ENCODE results near the gene TNIK.

Gene TNIK

GRCh38 chr3:171165499-171165921 is 294.7 kb downstream of the TNIK start:
- no peak for DNase-seq (ENCODE audit: low spot score)

- no peak for DNase-seq (ENCODE audit: low spot score)
These were observed 296.1 kb downstream of the TNIK start for GRCh38 chr3:171164067-171164465.

- DNase-seq (ENCODE audit: low spot score) = no peak
These were observed 296.8 kb downstream of the TNIK start for GRCh38 chr3:171163101-171164066.

- DNase-seq (ENCODE audit: low spot score) = no peak
These were observed 299.9 kb downstream of the TNIK start for GRCh38 chr3:171160325-171160724.

GRCh38 chr3:171159822-171160157 is 300.4 kb downstream of the TNIK start:
- no peak for DNase-seq (ENCODE audit: low spot score)

- DNase-seq (ENCODE audit: low spot score) = no peak
These were observed 301.0 kb downstream of the TNIK start for GRCh38 chr3:171159024-171159821.

- no peak for DNase-seq (ENCODE audit: low spot score)
These were observed 302.2 kb downstream of the TNIK start for GRCh38 chr3:171157980-171158379.

GRCh38 chr3:171157286-171157685 is 302.9 kb downstream of the TNIK start:
- no peak for DNase-seq (ENCODE audit: low spot score)

- DNase-seq (ENCODE audit: low spot score) = no peak
These were observed 303.7 kb downstream of the TNIK start for GRCh38 chr3:171156401-171157010.

GRCh38 chr3:171155122-171155700 is 305.0 kb downstream of the TNIK start:
- no peak for DNase-seq (ENCODE audit: low spot score)

- DNase-seq (ENCODE audit: low spot score) = no peak
These were observed 309.3 kb downstream of the TNIK start for GRCh38 chr3:171150945-171151344.

GRCh38 chr3:171149526-171150116 is 310.6 kb downstream of the TNIK start:
- DNase-seq (ENCODE audit: low spot score) = no peak

- DNase-seq (ENCODE audit: low spot score) = no peak
These were observed 314.4 kb downstream of the TNIK start for GRCh38 chr3:171145798-171146197.

- no peak for DNase-seq (ENCODE audit: low spot score)
These were observed 317.2 kb downstream of the TNIK start for GRCh38 chr3:171142985-171143384.

- DNase-seq (ENCODE audit: low spot score) = no peak
These were observed 320.0 kb downstream of the TNIK start for GRCh38 chr3:171140246-171140645.

GRCh38 chr3:171138027-171138426 is 322.2 kb downstream of the TNIK start:
- no peak for DNase-seq (ENCODE audit: low spot score)

GRCh38 chr3:171135549-171135948 is 324.7 kb downstream of the TNIK start:
- DNase-seq (ENCODE audit: low spot score) = no peak

GRCh38 chr3:171133796-171134569 is 326.2 kb downstream of the TNIK start:
- DNase-seq (ENCODE audit: low spot score) = no peak

- no peak for DNase-seq (ENCODE audit: low spot score)
These were observed 326.9 kb downstream of the TNIK start for GRCh38 chr3:171133337-171133736.

GRCh38 chr3:171132873-171133272 is 327.3 kb downstream of the TNIK start:
- DNase-seq (ENCODE audit: low spot score) = no peak

GRCh38 chr3:171129827-171130226 is 330.4 kb downstream of the TNIK start:
- no peak for DNase-seq (ENCODE audit: low spot score)
